GM21723 (cell line): Measurements from ENCODE around the gene PAPPA2.
"Not testable (repeated sequence)": the region's sequence is repeated elsewhere in the genome, so short reads cannot be mapped to it uniquely, and the experiment has no call there.

Source experiments
- ATAC-seq: cut with Tn5 transposase; IDR thresholded peaks from one replicate; pipeline ENCODE4 v1.9.1; 2021; ENCODE audit warnings: mild to moderate bottlenecking, moderate library complexity; ENCODE audit not compliant: unreplicated experiment

The PAPPA2 gene

DNA sequence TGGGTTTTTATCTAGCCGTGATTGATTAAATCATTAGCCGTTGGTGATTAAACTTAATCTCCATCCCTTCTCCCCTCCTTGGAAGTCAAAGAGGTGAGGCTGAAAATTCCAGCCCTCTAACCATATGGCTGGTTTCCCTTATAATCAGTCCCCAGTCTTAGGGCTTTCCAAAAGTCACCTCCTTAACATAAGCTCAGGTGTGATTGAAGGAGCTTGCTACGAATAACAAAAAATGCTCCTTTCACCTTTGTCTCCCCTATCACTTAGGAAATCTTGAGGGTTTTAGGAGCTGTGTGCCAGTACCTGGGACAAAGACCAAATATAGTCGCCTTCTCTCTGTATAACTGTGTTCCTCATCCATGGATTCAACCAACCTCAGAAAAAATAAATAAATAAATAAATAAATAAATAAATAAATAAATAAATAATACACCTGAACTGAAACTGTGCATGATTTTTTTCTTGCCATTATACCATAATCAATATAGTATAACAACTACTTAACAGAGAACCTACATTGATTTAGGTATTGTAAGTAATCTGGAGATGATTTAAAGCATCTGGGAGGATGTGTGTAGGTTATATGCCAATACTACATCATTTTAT is 82.2 kb downstream of the PAPPA2 start:
- no peak for ATAC-seq

DNA sequence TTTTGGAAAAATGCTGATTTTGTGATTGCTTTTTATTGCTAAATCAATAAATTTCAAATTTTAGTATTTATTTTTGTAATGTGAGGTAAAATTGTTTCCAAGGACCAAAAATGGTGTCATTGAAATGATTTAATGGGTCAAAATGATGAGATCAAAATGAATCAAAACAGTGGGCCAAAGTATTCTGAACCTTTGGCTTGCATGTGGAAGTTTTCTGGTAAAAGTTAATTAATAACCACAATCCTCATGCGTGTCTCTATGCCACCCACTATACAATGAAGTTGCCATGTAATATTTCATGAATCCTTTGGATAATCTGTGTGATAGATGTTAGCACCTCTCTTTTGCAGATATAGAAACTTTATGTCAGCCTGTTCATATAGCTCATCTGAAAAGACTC is 83.8 kb downstream of the PAPPA2 start:
- ATAC-seq, result no peak

DNA sequence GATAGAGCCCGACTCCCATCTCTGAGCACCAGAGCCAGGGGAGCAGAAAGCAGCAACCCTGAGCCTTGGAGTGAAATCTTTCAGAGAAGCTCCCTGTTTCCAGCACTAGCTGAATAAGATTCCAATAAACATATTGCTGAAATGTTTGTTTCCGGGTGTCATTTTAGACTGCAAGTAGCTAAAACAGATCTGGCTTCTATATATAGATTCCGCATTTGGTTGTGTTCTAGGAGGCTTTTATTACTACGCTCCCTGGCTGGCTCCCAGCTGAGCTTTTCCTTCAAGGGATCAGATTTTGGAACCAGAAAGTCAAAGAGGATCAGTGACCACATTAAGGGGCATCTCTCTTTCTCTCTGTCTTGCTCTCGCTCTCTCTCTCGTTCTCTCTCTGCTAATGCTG is 88.2 kb downstream of the PAPPA2 start:
- no peak for ATAC-seq

DNA sequence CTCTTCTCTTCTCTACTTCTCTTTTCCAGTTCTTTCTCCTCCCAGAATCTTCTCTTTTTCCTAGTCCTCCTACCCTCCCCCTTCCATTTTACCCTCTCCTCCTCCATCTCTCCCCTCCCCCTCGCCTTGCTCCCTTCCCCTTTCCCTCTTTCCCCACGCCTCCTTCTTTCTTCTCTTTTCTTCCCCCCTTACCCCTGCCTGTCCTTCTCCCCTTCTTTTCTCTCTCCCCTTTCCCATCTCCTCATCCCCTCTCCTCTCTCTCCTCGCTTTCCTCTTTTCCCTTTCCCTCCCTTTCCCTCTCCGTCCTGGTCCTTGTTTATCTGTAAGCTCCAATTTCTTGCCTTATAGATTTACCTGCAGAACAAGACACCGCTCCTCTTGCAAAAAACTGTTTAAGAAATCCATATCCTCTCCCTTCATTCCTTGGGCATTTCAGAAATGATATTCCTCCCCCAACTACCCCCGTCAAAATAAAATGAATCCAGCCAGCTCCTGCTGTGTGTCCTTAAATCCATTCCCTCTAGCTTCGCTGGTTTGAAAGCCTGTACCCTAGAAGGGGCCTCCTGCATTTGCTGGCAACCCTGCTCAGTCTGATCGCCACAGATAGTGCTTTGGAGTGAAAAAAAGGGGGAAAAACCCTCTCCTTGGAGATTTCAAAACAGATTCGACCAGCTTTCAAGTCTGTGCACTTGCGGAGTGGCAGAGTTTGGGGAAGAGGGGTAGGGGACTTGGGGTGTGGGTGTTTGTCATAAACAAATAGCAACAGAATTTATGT is 89.4 kb downstream of the PAPPA2 start:
- no peak for ATAC-seq

DNA sequence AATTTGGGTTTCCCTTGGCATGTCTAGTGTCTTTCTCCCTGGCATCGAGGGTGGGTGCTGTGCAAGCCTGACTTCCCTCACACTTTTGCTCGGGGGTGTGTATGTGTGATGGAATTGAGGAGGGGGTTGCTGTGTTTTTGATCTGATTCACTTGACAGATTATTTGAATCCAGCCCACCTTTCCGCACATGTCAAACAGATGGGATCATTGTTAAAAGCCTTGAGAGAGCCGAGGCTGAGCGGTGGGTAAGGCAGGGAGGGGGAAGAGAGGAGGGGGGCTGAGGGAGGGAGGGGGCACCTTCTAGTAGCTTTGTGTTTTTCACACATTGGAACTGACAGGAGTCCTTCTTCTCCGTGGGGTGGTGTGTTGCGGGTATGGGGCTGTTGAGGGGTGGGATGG is 90.0 kb downstream of the PAPPA2 start:
- ATAC-seq, result no peak

DNA sequence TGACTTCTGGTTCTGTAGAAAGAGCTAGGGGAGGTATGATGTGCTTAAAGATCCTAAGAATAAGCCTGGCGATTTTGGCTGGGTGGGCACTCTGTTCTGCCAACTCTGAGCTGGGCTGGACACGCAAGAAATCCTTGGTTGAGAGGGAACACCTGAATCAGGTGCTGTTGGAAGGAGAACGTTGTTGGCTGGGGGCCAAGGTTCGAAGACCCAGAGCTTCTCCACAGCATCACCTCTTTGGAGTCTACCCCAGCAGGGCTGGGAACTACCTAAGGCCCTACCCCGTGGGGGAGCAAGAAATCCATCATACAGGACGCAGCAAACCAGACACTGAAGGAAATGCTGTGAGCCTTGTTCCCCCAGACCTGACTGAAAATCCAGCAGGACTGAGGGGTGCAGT is 93.3 kb downstream of the PAPPA2 start:
- ATAC-seq, result no peak

DNA sequence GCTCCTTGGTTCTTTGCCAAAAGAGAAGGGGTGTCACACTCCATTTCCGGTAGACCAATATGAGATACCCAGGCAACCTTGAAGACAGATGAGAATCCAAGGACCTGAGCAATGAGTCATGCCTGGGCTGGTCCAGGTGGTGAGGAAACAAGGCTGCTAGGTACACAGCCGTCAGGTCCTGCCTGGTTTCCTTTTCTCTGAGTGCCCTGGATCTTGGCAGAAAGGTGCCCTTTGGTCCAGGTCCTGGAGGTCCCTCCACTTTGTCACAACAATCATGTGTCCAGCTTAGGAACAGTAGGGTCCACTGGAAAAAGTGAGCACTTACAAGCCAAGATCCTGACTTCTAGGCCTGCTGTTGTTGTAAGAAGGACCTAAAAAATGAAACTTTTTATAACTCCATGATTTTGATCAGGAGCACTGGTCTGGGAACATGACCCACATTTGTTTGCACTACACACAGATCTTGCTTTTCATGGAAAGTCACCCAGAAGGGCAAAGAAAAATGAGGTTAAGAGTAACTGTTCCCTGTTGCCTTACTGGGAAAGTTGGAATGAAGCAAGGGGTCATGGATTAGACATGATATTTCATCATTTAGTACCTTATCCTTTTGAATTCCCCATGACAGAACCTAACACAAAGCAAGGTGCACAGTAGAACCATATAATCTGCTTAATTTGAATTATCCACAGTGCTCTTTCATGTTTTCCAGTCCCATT is 94.7 kb downstream of the PAPPA2 start:
- ATAC-seq, result no peak

DNA sequence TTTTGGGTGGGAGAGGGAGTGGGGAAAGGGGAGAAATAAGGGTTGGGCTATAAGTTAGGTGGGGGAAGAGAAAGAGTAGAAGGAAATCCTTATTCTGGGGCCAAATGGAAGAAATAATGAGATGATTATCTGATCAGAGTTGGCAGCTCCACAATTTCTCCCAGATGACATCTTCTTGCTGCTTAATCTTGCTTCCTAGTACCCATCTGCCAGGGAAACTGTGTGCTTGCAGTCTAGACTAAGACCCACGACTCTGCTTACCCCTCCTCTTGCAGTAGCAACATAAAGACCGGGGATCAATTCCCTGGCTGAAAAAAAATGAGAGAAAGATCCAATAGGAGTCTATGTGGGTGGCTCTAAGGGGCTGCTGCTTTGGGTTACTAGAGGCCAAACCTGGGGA is 95.6 kb downstream of the PAPPA2 start:
- no peak for ATAC-seq

DNA sequence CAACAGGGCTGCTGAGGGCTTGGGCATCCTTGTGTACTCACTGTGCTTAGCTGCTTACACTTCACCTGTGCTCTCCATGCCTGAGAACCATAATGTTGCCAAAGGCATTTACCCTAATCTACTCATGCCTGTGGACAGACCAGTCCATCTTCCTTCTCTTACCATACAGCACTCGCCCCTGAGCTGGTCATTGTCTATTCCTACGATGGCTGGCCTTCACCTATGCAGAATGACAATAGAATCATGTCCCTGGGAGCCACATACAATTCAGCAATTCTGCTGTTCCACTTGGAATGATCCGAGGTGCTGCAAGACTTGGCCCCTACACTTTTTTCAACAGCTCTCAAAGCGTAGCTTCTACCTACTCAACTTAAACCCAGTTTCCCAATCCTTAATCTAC is 96.5 kb downstream of the PAPPA2 start:
- no peak for ATAC-seq

DNA sequence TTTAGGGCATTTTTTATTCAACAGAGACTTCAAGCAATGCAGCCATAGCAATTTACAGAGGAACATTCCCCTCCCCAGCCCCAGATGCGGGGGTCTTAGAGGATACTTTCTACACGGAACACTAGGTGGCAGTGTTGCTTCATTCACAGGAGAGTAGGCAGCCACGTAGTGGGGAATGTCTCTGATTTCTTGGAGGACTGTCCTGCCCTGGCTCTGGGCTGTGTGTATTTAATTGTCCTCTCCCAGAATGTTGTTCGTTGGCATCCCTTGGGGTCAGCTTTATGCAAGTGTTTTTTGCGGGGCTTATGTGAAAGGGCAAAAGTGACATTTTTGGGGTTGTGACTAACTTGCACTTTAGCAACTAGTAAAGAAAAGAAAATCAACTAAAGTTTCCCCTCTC is 96.9 kb downstream of the PAPPA2 start:
- no peak for ATAC-seq

DNA sequence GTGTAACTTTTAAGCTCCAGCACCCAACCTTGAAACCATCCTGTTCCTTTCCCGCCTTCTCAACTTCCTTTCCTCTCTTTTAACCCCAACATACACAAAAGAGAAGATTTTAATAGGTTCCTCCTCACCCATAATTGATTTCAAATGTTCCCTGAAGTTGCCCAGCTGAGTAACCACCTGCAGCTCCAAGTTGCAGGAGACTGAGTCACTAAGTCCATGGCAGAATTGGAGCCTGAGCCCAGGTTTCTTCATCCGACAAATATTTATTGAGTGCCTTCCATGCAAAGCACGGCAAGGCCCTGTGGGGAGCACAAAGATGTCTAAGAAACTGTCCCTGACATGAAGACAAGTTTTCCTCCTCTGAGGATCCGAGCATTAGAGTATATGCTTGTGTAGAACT is 97.7 kb downstream of the PAPPA2 start:
- ATAC-seq, result no peak

DNA sequence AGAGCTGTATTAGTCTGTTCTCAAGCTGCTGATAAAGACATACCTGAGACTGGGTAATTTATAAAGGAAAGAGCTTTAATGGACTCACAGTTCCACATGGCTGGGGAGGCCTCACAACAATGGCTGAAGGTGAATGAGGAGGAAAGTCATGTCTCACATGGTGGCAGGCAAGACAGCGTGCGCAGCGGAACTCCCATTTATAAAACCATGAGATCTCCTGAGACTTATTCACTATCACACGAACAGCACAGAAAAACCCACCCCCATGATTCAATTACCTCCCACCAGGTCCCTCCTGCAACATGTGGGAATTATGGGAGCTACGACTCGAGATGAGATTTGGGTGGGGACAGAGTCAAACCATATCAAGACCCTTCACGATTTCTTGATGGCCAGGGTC is 98.8 kb downstream of the PAPPA2 start:
- ATAC-seq, result not testable (repeated sequence)

DNA sequence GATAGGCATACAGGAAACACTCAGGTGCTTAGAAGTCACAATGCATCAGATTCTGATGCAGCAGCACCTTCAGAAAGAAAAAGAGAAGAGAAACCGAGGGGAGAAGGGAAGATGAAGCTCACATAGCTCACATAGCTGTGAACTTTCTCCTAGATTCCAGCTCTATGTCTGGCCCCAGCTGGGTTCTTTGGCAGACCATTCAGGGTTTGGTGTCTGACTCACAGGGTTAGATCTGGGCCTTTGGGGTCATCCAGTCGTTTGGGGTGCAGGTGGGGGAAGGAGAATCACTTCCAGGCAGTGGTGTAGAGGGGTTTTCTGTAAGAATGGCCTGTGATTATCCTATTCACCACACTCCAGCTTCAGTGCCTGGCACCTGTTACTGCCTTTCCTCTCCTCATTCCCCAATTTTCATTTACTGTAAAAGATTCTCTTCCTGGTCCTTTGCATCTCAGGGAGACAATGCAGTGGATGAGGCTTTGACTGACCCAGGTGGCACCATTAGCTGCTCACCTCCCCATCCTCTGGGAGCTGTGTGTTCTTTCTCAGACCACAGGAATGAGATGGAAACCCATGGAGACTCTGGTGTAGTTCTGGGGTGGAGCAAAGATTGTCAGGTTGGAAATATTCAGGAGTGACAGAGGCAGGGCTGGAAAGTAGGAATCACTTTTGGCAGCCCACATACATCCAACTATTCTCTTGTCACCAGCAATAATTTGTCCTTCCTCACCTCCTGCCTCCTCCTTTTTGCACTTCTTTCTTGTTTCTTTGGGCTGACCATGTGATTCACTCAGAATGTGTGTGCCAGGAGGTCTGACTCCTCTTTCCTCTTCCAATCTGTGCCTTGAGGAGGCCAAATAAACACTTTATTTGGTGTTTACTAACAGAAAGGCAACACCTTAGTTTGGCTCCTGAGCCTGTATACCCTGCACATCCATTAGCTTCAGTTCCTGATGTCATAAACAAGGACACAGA is 103.3 kb downstream of the PAPPA2 start:
- no peak for ATAC-seq

DNA sequence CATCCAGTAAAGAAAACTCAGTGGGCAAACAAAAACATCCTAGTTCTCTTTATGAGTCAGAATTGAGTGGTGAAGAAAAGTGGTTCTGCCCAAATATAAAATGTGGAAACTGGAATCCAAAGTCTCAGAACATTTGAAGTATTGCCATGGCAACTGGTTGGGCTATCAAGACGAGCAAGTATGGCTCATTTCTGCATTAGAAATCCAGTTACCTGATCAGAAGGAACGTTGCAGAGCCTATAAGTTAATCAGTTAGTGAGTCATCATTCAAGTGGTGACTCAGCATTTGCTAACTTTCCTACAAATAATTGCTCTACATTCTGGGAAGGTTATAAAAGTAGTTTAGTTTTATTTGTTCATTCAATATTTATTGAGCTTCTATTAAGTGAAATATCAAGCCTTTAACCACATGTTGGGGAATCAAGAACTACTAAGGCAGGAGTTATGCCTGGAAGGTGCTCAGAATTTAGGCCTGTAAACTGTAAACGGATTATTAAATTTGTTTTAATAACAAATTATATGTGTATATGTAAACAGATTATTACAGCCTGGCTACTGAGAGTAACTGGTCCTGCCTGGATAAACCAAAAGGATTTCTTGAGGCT is 104.3 kb downstream of the PAPPA2 start:
- no peak for ATAC-seq

DNA sequence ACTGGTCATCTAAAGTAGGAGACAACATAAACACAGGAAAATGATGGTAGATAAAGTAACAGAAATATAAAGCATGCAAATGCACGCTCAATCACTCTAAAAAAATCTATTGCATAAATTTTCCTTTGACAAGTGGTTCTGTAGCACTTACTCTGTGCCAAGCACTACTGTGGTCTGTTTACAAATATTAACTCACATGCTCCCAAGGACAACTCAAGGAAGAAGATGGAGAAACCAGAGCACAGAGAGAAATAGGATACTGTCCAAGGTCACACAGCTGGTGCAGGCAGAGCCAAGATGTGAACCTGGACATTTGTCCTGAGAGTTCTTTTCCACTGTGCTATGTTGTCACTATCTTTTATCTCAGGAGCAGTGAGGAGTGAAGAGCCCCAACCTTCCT is 105.2 kb downstream of the PAPPA2 start:
- no peak for ATAC-seq

DNA sequence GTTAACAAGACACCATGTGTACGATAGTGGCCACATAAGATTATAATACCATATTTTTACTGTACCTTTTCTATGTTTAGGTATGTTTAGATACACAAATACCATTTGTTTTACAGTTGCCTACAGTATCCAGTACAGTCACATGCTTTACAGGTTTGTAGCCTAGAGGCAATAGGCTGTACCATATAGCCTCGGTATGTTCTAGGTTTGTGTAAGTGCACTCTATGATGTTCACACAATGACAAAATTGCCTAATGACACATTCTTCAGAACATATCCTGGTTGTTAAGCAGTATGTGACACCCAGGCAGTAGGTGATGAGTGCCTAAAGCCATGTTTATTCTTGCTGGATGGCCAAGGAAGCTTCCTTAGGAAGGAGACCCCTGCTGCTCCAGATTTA is 111.8 kb downstream of the PAPPA2 start:
- no peak for ATAC-seq

DNA sequence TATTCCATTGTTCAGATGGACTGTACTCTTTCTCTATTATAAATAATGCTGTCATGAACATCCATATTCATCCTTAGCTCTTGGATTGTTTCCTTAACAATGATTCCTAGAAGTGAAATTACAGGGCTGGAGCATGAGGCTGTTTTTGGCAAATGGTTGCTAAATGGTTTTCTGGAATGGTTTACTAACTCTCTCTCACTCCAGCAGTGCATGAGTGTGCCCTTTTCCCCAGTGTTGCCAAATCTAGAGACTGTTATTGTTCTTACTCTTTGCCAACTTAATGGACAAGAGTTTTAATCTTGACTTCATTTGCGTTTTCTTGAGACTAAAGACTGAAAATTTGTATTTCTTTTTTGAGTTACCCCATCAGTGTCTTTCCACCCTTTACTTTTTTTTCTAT is 113.0 kb downstream of the PAPPA2 start:
- no peak for ATAC-seq

DNA sequence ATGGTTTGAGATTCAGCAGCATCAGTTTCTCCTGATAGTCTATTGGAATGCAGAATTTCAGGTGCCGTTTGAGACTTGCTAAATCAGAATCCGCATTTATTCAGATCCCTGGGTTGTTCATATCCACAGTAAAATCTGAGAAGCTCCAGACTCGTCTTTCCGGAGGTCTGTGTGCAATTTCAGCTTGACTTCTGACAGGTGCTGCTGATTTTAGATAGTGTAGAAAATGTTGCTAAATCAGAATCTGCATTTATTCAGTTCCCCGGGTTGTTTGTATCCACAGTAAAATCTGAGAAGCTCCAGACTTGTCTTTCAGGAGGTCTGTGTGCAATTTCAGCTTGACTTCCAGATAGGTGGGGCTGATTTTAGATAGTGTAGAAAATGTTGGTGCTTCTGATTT is 113.7 kb downstream of the PAPPA2 start:
- no peak for ATAC-seq

DNA sequence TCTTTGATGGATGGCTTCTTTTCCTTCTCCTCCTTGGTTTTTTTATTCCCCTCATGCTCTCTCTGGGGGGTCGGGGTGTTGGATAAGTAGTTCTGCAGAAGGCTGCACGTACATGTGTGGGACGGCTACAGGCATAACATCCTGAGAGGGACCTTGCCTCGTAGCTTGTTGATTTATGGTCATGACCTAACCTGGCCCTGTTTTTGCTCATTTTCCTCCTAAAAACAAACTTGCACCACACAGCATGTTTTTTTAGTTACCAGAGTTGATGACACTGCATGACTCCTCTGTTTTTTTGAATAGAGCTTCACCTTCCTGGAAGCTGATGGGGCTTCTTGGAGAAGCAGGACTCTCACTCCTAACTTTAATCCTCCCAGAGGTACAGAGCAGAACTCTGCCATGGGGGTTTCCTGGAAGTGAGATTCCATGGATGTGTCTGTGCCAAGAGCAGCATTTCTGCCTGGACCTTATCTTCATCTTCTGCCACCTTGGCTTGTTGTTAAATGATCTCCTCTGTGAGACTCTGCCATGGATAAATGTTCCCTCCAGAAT is 114.7 kb downstream of the PAPPA2 start:
- ATAC-seq, result no peak

DNA sequence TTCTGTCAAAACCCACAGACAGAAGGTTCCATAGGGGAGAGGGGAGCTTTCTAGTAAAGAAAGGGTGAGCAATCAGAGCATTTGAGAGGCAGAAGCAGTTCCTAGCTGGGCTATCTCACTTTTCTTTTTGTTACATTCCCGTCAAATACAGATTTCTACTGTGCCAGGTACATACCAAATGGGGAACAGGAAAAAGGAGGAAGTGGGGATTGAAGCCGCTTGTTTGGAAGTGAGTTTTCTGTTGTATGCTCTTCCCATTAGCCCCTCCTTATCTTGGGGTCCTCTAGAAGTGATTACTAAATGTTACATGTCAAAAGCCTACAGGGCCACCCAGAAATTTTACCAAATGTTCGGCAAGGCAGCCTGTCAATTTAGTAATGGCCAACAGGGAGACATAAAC is 116.1 kb downstream of the PAPPA2 start:
- no peak for ATAC-seq
